Measurements from ENCODE around the gene PDE4B.
"Not testable (repeated sequence)": the region's sequence is repeated elsewhere in the genome, so short reads cannot be mapped to it uniquely, and the experiment has no call there.

Gene PDE4B

GRCh38 chr1:66135161-66135560 is 342.5 kb downstream of the PDE4B start:
- DNase-seq (ENCODE audit: low read depth in 2 of 2) = no peak

GRCh38 chr1:66136423-66136822 is 343.7 kb downstream of the PDE4B start:
- DNase-seq (ENCODE audit: low read depth in 2 of 2) = not testable (repeated sequence)

GRCh38 chr1:66137235-66137634 is 344.5 kb downstream of the PDE4B start:
- no peak for DNase-seq (ENCODE audit: low read depth in 2 of 2)

GRCh38 chr1:66138613-66139012 is 345.9 kb downstream of the PDE4B start:
- no peak for DNase-seq (ENCODE audit: low read depth in 2 of 2)

- no peak for DNase-seq (ENCODE audit: low read depth in 2 of 2)
Observed at GRCh38 chr1:66140072-66140471, 347.4 kb downstream of the PDE4B start.

GRCh38 chr1:66143651-66144050 is 351.0 kb downstream of the PDE4B start:
- DNase-seq (ENCODE audit: low read depth in 2 of 2) = no peak

- no peak for DNase-seq (ENCODE audit: low read depth in 2 of 2)
Observed at GRCh38 chr1:66147226-66147835, 354.6 kb downstream of the PDE4B start.

GRCh38 chr1:66152034-66152433 is 359.3 kb downstream of the PDE4B start:
- DNase-seq (ENCODE audit: low read depth in 2 of 2) = no peak

GRCh38 chr1:66154394-66154793 is 361.7 kb downstream of the PDE4B start:
- DNase-seq (ENCODE audit: low read depth in 2 of 2) = no peak

- DNase-seq (ENCODE audit: low read depth in 2 of 2) = no peak
Observed at GRCh38 chr1:66156144-66156543, 363.4 kb downstream of the PDE4B start.

GRCh38 chr1:66159800-66160199 is 367.1 kb downstream of the PDE4B start:
- DNase-seq (ENCODE audit: low read depth in 2 of 2) = no peak

GRCh38 chr1:66160719-66161118 is 368.0 kb downstream of the PDE4B start:
- DNase-seq (ENCODE audit: low read depth in 2 of 2) = no peak

- DNase-seq (ENCODE audit: low read depth in 2 of 2) = no peak
Observed at GRCh38 chr1:66166753-66167152, 374.1 kb downstream of the PDE4B start.

- no peak for DNase-seq (ENCODE audit: low read depth in 2 of 2)
Observed at GRCh38 chr1:66167267-66167666, 374.6 kb downstream of the PDE4B start.

- DNase-seq (ENCODE audit: low read depth in 2 of 2) = no peak
Observed at GRCh38 chr1:66168467-66168887, 375.8 kb downstream of the PDE4B start.

- DNase-seq (ENCODE audit: low read depth in 2 of 2) = no peak
Observed at GRCh38 chr1:66168948-66169671, 376.4 kb downstream of the PDE4B start.

- no peak for DNase-seq (ENCODE audit: low read depth in 2 of 2)
Observed at GRCh38 chr1:66172272-66172671, 379.6 kb downstream of the PDE4B start.

GRCh38 chr1:66175098-66175497 is 382.4 kb downstream of the PDE4B start:
- DNase-seq (ENCODE audit: low read depth in 2 of 2) = no peak

GRCh38 chr1:66175581-66175980 is 382.9 kb downstream of the PDE4B start:
- DNase-seq (ENCODE audit: low read depth in 2 of 2) = no peak

- no peak for DNase-seq (ENCODE audit: low read depth in 2 of 2)
Observed at GRCh38 chr1:66176012-66176715, 383.5 kb downstream of the PDE4B start.

GRCh38 chr1:66176832-66177231 is 384.1 kb downstream of the PDE4B start:
- no peak for DNase-seq (ENCODE audit: low read depth in 2 of 2)

GRCh38 chr1:66177510-66177909 is 384.8 kb downstream of the PDE4B start:
- DNase-seq (ENCODE audit: low read depth in 2 of 2) = no peak

GRCh38 chr1:66182026-66182425 is 389.3 kb downstream of the PDE4B start:
- DNase-seq (ENCODE audit: low read depth in 2 of 2) = no peak

Measured in stimulated activated CD8-positive, alpha-beta memory T cell treated with anti-CD3 and anti-CD28 coated beads, Interleukin-7, amount 100 ng/mL, for 1 hour (primary cell).